CD14-positive monocyte (primary cell): ENCODE measurements around the gene RELL2. TPM values are rescaled to one million over a fixed set of nuclear protein-coding genes. Genes with fewer than 3 reads are reported as not detected.

Source experiments
- DNase-seq, 3 donors: peaks; one replicate each; pipeline ENCODE4 v3.0.0-alpha.2; 2011 to 2022
- H2AFZ ChIP-seq: 2 replicates; pipeline ENCODE4 v1.6.0; 2012; ENCODE audit warnings: mild to moderate bottlenecking, low read depth, low read length, inconsistent platforms; ENCODE audit not compliant: insufficient read depth, poor library complexity, severe bottlenecking
- H3K27ac ChIP-seq, 2 donors: 1 replicate in 1 of 2; 2 replicates in 1 of 2; pipeline ENCODE4 v1.5.1; 2012 to 2013; ENCODE audit warnings: low read length in 2 of 2, control low read depth in 1 of 2, inconsistent platforms in 1 of 2, low read depth in 1 of 2, mild to moderate bottlenecking in 1 of 2
- H3K27me3 ChIP-seq, 2 donors: one replicate each; pipeline versions ENCODE4 v1.6.0 to v1.6.1; 2011 to 2013; ENCODE audit warnings: low read length in 2 of 2; ENCODE audit not compliant: control insufficient read depth in 2 of 2, insufficient read depth in 2 of 2
- H3K36me3 ChIP-seq, 2 donors: replicated peaks in 1 of 2; 1 replicate in 1 of 2; 2 replicates in 1 of 2; pipeline versions ENCODE4 v1.5.1 to v1.6.1; 2012 to 2013; ENCODE audit warnings: low read length in 2 of 2, control low read depth in 1 of 2, inconsistent platforms in 1 of 2, mild to moderate bottlenecking in 1 of 2; ENCODE audit not compliant: insufficient read depth in 2 of 2, control insufficient read depth in 1 of 2
- H3K4me1 ChIP-seq, 2 donors: 1 replicate in 1 of 2; 2 replicates in 1 of 2; pipeline versions ENCODE4 v1.5.1 to v1.6.1; 2012 to 2013; ENCODE audit warnings: low read length in 2 of 2, control low read depth in 1 of 2, inconsistent platforms in 1 of 2, mild to moderate bottlenecking in 1 of 2, moderate library complexity in 1 of 2; ENCODE audit not compliant: insufficient read depth in 2 of 2, control insufficient read depth in 1 of 2
- H3K4me2 ChIP-seq: replicated peaks from 2 replicates; pipeline ENCODE3; 2012; ENCODE audit warnings: low read length, moderate library complexity, mild to moderate bottlenecking; ENCODE audit not compliant: poor library complexity, severe bottlenecking; ENCODE audit errors: extremely low read depth
- H3K4me3 ChIP-seq, 3 experiments: fragments of 200-600 bp in 1 of 3; sonication (generic) in 1 of 3; replicated peaks in 1 of 3; 1 replicate in 2 of 3; 2 replicates in 1 of 3; pipeline ENCODE4 v1.5.1; 2011 to 2013; ENCODE audit warnings: low read length in 3 of 3, mild to moderate bottlenecking in 3 of 3, control low read depth in 2 of 3, low read depth in 2 of 3, inconsistent platforms in 1 of 3, moderate library complexity in 1 of 3
- H3K79me2 ChIP-seq: 2 replicates; pipeline ENCODE4 v1.6.0; 2012; ENCODE audit warnings: mild to moderate bottlenecking, control low read depth, inconsistent platforms, low read length, moderate library complexity; ENCODE audit not compliant: insufficient read depth
- H3K9ac ChIP-seq: 2 replicates; pipeline ENCODE4 v1.6.0; 2017; ENCODE audit warnings: low read length, mild to moderate bottlenecking; ENCODE audit not compliant: insufficient read depth, poor library complexity, severe bottlenecking
- H3K9me3 ChIP-seq, 2 donors: replicated peaks in 1 of 2; 1 replicate in 1 of 2; 2 replicates in 1 of 2; pipeline versions ENCODE4 v1.5.1 to v1.6.1; 2012 to 2013; ENCODE audit warnings: low read length in 2 of 2, control low read depth in 1 of 2; ENCODE audit not compliant: control insufficient read depth in 1 of 2, insufficient read depth in 1 of 2
- H4K20me1 ChIP-seq: 2 replicates; pipeline ENCODE4 v1.6.0; 2012; ENCODE audit warnings: mild to moderate bottlenecking, low read length, control low read depth, moderate library complexity; ENCODE audit not compliant: insufficient read depth
- H3K27ac Mint-ChIP-seq, 7 donors: one replicate each; pipeline ENCODE4 v1.8.0; 2020; ENCODE audit warnings: mild to moderate bottlenecking in 7 of 7, mixed read lengths in 7 of 7, moderate library complexity in 6 of 7, inconsistent platforms in 2 of 7
- H3K27me3 Mint-ChIP-seq, 3 donors: one replicate each; pipeline ENCODE4 v1.8.0; 2021 to 2022; ENCODE audit warnings: low read depth in 3 of 3, mild to moderate bottlenecking in 3 of 3, mixed read lengths in 3 of 3, moderate library complexity in 3 of 3, inconsistent platforms in 1 of 3
- H3K36me3 Mint-ChIP-seq, 2 donors: one replicate each; pipeline ENCODE4 v1.8.0; 2020; ENCODE audit warnings: mixed read lengths in 2 of 2, inconsistent platforms in 1 of 2, mild to moderate bottlenecking in 1 of 2
- H3K4me1 Mint-ChIP-seq: one replicate; pipeline ENCODE4 v1.8.0; 2020; ENCODE audit warnings: mild to moderate bottlenecking, mixed read lengths
- H3K4me3 Mint-ChIP-seq, 2 donors: one replicate each; pipeline ENCODE4 v1.8.0; 2020; ENCODE audit warnings: mild to moderate bottlenecking in 2 of 2, mixed read lengths in 2 of 2, moderate library complexity in 1 of 2
- H3K9me3 Mint-ChIP-seq, 7 donors: one replicate each; pipeline ENCODE4 v1.8.0; 2020 to 2022; ENCODE audit warnings: mixed read lengths in 7 of 7, mild to moderate bottlenecking in 6 of 7, moderate library complexity in 6 of 7, inconsistent platforms in 2 of 7
- WGBS: methylation state at CpG from one replicate; pipeline ENCODE4 v1.1.5; 2013; ENCODE audit warnings: missing lambda C conversion rate; ENCODE audit not compliant: insufficient coverage; 5-methylcytosine and 5-hydroxymethylcytosine counted together
- intact Hi-C, 2 donors: fragments of 100-400 bp; cut with micrococcal nuclease; formaldehyde crosslinking; loops; one replicate each; pipeline versions ENCODE4 v1.15.0 to v1.15.1; 2023
- polyA plus RNA-seq, 3 donors: library from polyadenylated mRNA; depleted of rRNA in 1 of 3; unstranded in 2 of 3; stranded (reverse) in 1 of 3; fragments of 300-500 nt in 2 of 3; fragments of >200 nt in 1 of 3; fragmentation: Illumina TruSeq in 2 of 3; gene quantifications; 1 replicate in 2 of 3; 2 replicates in 1 of 3; pipeline ENCODE4 v1.2.3, GENCODE V29; 2012 to 2021
- TF ChIP-seq, protein P1 (sequence below): fragments of 200-600 bp; IDR thresholded peaks from one replicate; pipeline ENCODE4 v1.8.0; 2022; ENCODE audit warnings: antibody characterized with exemption, mild to moderate bottlenecking

Gene RELL2
- polyA plus RNA-seq, 3 donors, result 1.0 to 17.3 (median 1.3) TPM

DNA sequence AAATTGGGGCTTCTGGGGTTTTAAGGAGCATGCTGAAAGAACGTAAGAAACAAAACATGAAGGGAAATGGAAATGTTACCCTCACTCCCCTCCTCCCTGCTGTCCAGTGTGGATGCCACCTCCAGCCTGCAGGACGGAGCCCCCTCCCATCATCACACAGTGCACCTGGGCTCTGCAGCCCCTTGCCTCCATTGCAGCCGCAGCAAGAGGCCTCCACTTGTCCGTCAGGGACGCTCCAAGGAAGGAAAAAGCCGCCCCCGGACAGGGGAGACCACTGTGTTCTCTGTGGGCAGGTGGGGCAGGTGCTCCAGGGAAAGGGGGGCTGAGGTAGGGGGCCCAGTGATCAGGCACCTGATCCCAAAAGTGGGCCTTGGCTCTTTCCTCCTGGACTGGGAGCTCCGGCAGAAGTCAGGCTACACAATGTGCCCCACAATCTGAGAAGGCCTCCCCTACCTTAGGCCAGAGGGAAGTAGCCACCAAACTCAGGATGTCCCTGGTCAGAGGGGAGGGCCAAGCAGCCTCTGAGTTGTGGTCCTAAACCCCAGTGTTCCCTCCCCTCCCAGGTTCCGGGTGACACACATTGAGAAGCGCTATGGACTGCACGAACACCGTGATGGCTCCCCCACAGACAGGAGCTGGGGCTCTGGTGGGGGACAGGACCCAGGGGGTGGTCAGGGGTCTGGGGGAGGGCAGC is 2.7 kb downstream of the RELL2 start:
- no peak overlapping the region for H3K27ac ChIP-seq
- no peak overlapping the region for H3K4me2 ChIP-seq
- H3K27me3 ChIP-seq, result no peaks in the 10 kb centered on the region
- H3K9ac ChIP-seq, result no peak overlapping the region
- peaks cover 0 to 4% (median 0%) of the 10 kb centered on the region in 3 donors for H3K27me3 Mint-ChIP-seq
- peaks cover 22% of the 10 kb centered on the region for H4K20me1 ChIP-seq
- intact Hi-C loops, result loop anchor here (5.0 kb wide), 2 partner anchors 47 to 117 kb away; no protein-coding TSS in a partner anchor
- H3K36me3 Mint-ChIP-seq, result peaks cover 27 to 39% of the 10 kb centered on the region in 2 donors
- no peak overlapping the region for H2AFZ ChIP-seq
- H3K4me1 Mint-ChIP-seq, result peaks cover 33% of the 10 kb centered on the region
- H3K4me3 Mint-ChIP-seq, result no peak overlapping the region
- H3K4me1 ChIP-seq, result peaks cover 32 to 50% of the 10 kb centered on the region in 2 donors
- H3K9me3 Mint-ChIP-seq, result peaks cover 0 to 2% (median 0%) of the 10 kb centered on the region in 7 donors
- TF ChIP-seq, protein P1, sequence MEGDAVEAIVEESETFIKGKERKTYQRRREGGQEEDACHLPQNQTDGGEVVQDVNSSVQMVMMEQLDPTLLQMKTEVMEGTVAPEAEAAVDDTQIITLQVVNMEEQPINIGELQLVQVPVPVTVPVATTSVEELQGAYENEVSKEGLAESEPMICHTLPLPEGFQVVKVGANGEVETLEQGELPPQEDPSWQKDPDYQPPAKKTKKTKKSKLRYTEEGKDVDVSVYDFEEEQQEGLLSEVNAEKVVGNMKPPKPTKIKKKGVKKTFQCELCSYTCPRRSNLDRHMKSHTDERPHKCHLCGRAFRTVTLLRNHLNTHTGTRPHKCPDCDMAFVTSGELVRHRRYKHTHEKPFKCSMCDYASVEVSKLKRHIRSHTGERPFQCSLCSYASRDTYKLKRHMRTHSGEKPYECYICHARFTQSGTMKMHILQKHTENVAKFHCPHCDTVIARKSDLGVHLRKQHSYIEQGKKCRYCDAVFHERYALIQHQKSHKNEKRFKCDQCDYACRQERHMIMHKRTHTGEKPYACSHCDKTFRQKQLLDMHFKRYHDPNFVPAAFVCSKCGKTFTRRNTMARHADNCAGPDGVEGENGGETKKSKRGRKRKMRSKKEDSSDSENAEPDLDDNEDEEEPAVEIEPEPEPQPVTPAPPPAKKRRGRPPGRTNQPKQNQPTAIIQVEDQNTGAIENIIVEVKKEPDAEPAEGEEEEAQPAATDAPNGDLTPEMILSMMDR, result no peak
- 94% methylated on average over 5 of the region's 12 CpGs for WGBS
- H3K79me2 ChIP-seq, result peaks cover 22% of the 10 kb centered on the region
- no peaks in the 10 kb centered on the region for H3K9me3 ChIP-seq
- H3K27ac Mint-ChIP-seq, result no peak overlapping the region
- H3K4me3 ChIP-seq, result no peak overlapping the region
- peaks cover 13 to 30% of the 10 kb centered on the region in 2 donors for H3K36me3 ChIP-seq
- no peak for DNase-seq

DNA sequence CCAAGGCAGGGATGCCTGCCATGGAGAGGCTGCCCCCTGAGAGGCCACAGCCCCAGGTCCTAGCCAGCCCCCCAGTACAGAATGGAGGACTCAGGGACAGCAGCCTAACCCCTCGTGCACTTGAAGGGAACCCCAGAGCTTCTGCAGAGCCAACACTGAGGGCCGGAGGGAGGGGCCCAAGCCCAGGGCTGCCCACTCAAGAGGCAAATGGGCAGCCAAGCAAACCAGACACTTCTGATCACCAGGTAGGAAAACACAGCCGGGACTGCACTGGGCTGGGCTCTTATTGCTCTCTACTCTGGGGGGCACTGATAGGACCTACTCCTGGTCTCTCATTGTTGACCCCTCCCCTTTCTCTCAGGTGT is 3.2 kb downstream of the RELL2 start:
- intact Hi-C loops, result no loop called here
- Histone ChIP-seq H3K79me2 (peaks cover 17% of the 10 kb centered on the region), H4K20me1 (peaks cover 17% of the 10 kb centered on the region), H3K27ac (no peak overlapping the region), H3K36me3 (peaks cover 18 to 35% of the 10 kb centered on the region in 2 donors), H3K4me3 (no peak overlapping the region), H3K27me3 (no peaks in the 10 kb centered on the region), H3K4me2 (no peak overlapping the region), H3K4me1 (peaks cover 27 to 44% of the 10 kb centered on the region in 2 donors), H3K9me3 (no peaks in the 10 kb centered on the region), H2AFZ (no peak overlapping the region), H3K9ac (no peak overlapping the region)
- no peak overlapping the region for H3K27ac Mint-ChIP-seq
- DNase-seq, result no peak
- TF ChIP-seq, protein P1, result no peak
- no peak overlapping the region for H3K4me3 Mint-ChIP-seq
- WGBS, result 91% methylated on average over 3 of the region's 3 CpGs
- H3K9me3 Mint-ChIP-seq, result peaks cover 0 to 2% (median 0%) of the 10 kb centered on the region in 7 donors
- H3K36me3 Mint-ChIP-seq, result peaks cover 32 to 42% of the 10 kb centered on the region in 2 donors
- peaks cover 0 to 2% (median 0%) of the 10 kb centered on the region in 3 donors for H3K27me3 Mint-ChIP-seq
- peaks cover 28% of the 10 kb centered on the region for H3K4me1 Mint-ChIP-seq
